ENCODE measurements around the gene AAK1. TPM values are rescaled to one million over a fixed set of nuclear protein-coding genes. Genes with fewer than 3 reads are reported as not detected.
A peak's percentile ranks its signal among the peaks of the same experiment; 100 is the strongest.

AAK1 gene
- polyA plus RNA-seq, 3 donors = 9.8 to 18.9 (median 10.8) TPM

GRCh38 chr2:69556008-69556407 is 87.5 kb downstream of the AAK1 start:
- TF ChIP-seq CTCF (IDR thresholded peaks at IDR 0.05) = no peak

GRCh38 chr2:69554981-69555380 is 88.6 kb downstream of the AAK1 start:
- peak overlapping the region; percentile 17 for H3K4me2 ChIP-seq (replicated peaks; ENCODE audit: extremely low read depth, low read length, poor library complexity, severe bottlenecking)
- H3K79me2 ChIP-seq (ENCODE audit: insufficient read depth, low read length) = peaks cover 76% of the 10 kb centered on the region
- no peak for TF ChIP-seq CTCF (IDR thresholded peaks at IDR 0.05)
- WGBS (ENCODE audit: insufficient coverage) = 0% methylated on average over 2 of the region's 3 CpGs
- DNase-seq = peak; percentile 41 to 77 (median 54)
- H3K9me3 ChIP-seq (replicated peaks in 1 of 2; ENCODE audit: control insufficient read depth in 1 of 2, insufficient read depth in 1 of 2, low read length in 2 of 2) = no peaks in the 10 kb centered on the region
- Mint-ChIP-seq H3K27me3 (ENCODE audit: low read depth in 3 of 3) (no peaks in the 10 kb centered on the region), H3K4me1 (peaks cover 39% of the 10 kb centered on the region), H3K9me3 (peaks cover 0 to 4% (median 2%) of the 10 kb centered on the region in 7 donors), H3K36me3 (peaks cover 20 to 25% of the 10 kb centered on the region in 2 donors), H3K27ac (peak overlapping the region; percentile 20 to 82 (median 72)), H3K4me3 (peak overlapping the region in 1 of 2 donors; percentile 17)
- peak overlapping the region in 1 of 3 experiments; percentile 15 for H3K4me3 ChIP-seq (replicated peaks in 1 of 3; ENCODE audit: low read depth in 2 of 3, low read length in 3 of 3)
- intact Hi-C loops (cut with micrococcal nuclease) = loop anchor here in 1 of 2 donors (5.0 kb wide), 1 partner anchor 157 kb away; no protein-coding TSS in a partner anchor
- H3K36me3 ChIP-seq (replicated peaks in 1 of 2; ENCODE audit: control insufficient read depth in 1 of 2, insufficient read depth in 2 of 2, low read length in 2 of 2) = peaks cover 3 to 20% of the 10 kb centered on the region in 2 donors
- H3K9ac ChIP-seq (ENCODE audit: insufficient read depth, low read length, poor library complexity, severe bottlenecking) = no peak overlapping the region
- peaks cover 20% of the 10 kb centered on the region for H4K20me1 ChIP-seq (ENCODE audit: insufficient read depth, low read length)
- H3K4me1 ChIP-seq (ENCODE audit: control insufficient read depth in 1 of 2, insufficient read depth in 2 of 2, low read length in 2 of 2) = peaks cover 20 to 24% of the 10 kb centered on the region in 2 donors
- no peaks in the 10 kb centered on the region for H3K27me3 ChIP-seq (ENCODE audit: control insufficient read depth in 2 of 2, insufficient read depth in 2 of 2, low read length in 2 of 2)
- H2AFZ ChIP-seq (ENCODE audit: insufficient read depth, low read depth, low read length, poor library complexity, severe bottlenecking) = peak overlapping the region; percentile 23
- H3K27ac ChIP-seq (ENCODE audit: low read depth in 1 of 2, low read length in 2 of 2) = peak overlapping the region; percentile 44 to 76

More at GRCh38 chr2:69556008-69556407, 87.5 kb downstream of the AAK1 start:
- H3K4me3 Mint-ChIP-seq = no peak overlapping the region
- peaks cover 36% of the 10 kb centered on the region for H3K4me1 Mint-ChIP-seq
- H2AFZ ChIP-seq (ENCODE audit: insufficient read depth, low read depth, low read length, poor library complexity, severe bottlenecking) = no peak overlapping the region
- no peaks in the 10 kb centered on the region for H3K9me3 ChIP-seq (replicated peaks in 1 of 2; ENCODE audit: control insufficient read depth in 1 of 2, insufficient read depth in 1 of 2, low read length in 2 of 2)
- peak overlapping the region in 1 of 2 donors; percentile 14 for H3K27ac ChIP-seq (ENCODE audit: low read depth in 1 of 2, low read length in 2 of 2)
- no peak overlapping the region for H3K4me3 ChIP-seq (replicated peaks in 1 of 3; ENCODE audit: low read depth in 2 of 3, low read length in 3 of 3)
- peaks cover 3 to 16% of the 10 kb centered on the region in 2 donors for H3K36me3 ChIP-seq (replicated peaks in 1 of 2; ENCODE audit: control insufficient read depth in 1 of 2, insufficient read depth in 2 of 2, low read length in 2 of 2)
- no peaks in the 10 kb centered on the region for H3K27me3 ChIP-seq (ENCODE audit: control insufficient read depth in 2 of 2, insufficient read depth in 2 of 2, low read length in 2 of 2)
- peaks cover 17 to 22% of the 10 kb centered on the region in 2 donors for H3K36me3 Mint-ChIP-seq
- no peak overlapping the region for H3K9ac ChIP-seq (ENCODE audit: insufficient read depth, low read length, poor library complexity, severe bottlenecking)
- WGBS (ENCODE audit: insufficient coverage) = 100% methylated on average over 1 of the region's 4 CpGs
- peaks cover 25% of the 10 kb centered on the region for H4K20me1 ChIP-seq (ENCODE audit: insufficient read depth, low read length)
- peaks cover 78% of the 10 kb centered on the region for H3K79me2 ChIP-seq (ENCODE audit: insufficient read depth, low read length)
- peaks cover 0 to 4% (median 2%) of the 10 kb centered on the region in 7 donors for H3K9me3 Mint-ChIP-seq
- intact Hi-C loops (cut with micrococcal nuclease) = loop anchor here in 1 of 2 donors (5.0 kb wide), 1 partner anchor 156 kb away; no protein-coding TSS in a partner anchor
- H3K27ac Mint-ChIP-seq = peak overlapping the region in 1 of 7 donors; percentile 22
- H3K4me1 ChIP-seq (ENCODE audit: control insufficient read depth in 1 of 2, insufficient read depth in 2 of 2, low read length in 2 of 2) = peaks cover 20 to 24% of the 10 kb centered on the region in 2 donors
- DNase-seq = no peak
- no peaks in the 10 kb centered on the region for H3K27me3 Mint-ChIP-seq (ENCODE audit: low read depth in 3 of 3)
- H3K4me2 ChIP-seq (replicated peaks; ENCODE audit: extremely low read depth, low read length, poor library complexity, severe bottlenecking) = no peak overlapping the region

Measured in CD14-positive monocyte (primary cell).